OCI-LY1 (cell line): Measurements from ENCODE around the gene TOR4A.
"Not testable (repeated sequence)": the region's sequence is repeated elsewhere in the genome, so short reads cannot be mapped to it uniquely, and the experiment has no call there.

ENCODE experiments used
- H2AFZ ChIP-seq: fragments of 200-600 bp; sonication (generic), shearing (Covaris generic); 2 replicates; pipeline ENCODE4 v1.6.0; 2014; ENCODE audit warnings: antibody characterized with exemption, mild to moderate bottlenecking, low read length
- H3F3A ChIP-seq: fragments of 200-600 bp; sonication (generic), shearing (Covaris generic); 2 replicates; pipeline ENCODE4 v1.6.0; 2014; ENCODE audit warnings: mild to moderate bottlenecking, antibody characterized with exemption, low read length, moderate library complexity; ENCODE audit not compliant: insufficient read depth
- H3K27ac ChIP-seq: fragments of 200-600 bp; sonication (generic); 2 replicates; pipeline ENCODE4 v1.5.1; 2014; ENCODE audit warnings: low read length, mixed run types, mild to moderate bottlenecking, low read depth; ENCODE audit not compliant: poor library complexity, severe bottlenecking
- H3K27me3 ChIP-seq: fragments of 200-600 bp; sonication (generic); 2 replicates; pipeline ENCODE4 v1.6.0; 2014; ENCODE audit warnings: antibody characterized with exemption, mild to moderate bottlenecking, low read length, moderate library complexity; ENCODE audit not compliant: insufficient read depth
- H3K36me3 ChIP-seq: fragments of 200-600 bp; sonication (generic); 2 replicates; pipeline ENCODE4 v1.6.1; 2014; ENCODE audit warnings: mild to moderate bottlenecking, antibody characterized with exemption, low read length, moderate library complexity, mixed read lengths; ENCODE audit not compliant: insufficient read depth
- H3K4me1 ChIP-seq: fragments of 200-600 bp; sonication (generic); 2 replicates; pipeline ENCODE4 v1.5.1; 2014; ENCODE audit warnings: mild to moderate bottlenecking, low read length, moderate library complexity; ENCODE audit not compliant: insufficient read depth, severe bottlenecking
- H3K4me2 ChIP-seq: fragments of 200-600 bp; sonication (generic), shearing (Covaris generic); 2 replicates; pipeline ENCODE4 v1.6.1; 2014; ENCODE audit warnings: low read length
- H3K4me3 ChIP-seq: fragments of 200-600 bp; sonication (generic); 2 replicates; pipeline ENCODE4 v1.5.1; 2014; ENCODE audit warnings: low read length, low read depth, mild to moderate bottlenecking, mixed read lengths; ENCODE audit not compliant: poor library complexity, severe bottlenecking
- H3K79me2 ChIP-seq: fragments of 200-600 bp; shearing (Covaris generic); 2 replicates; pipeline ENCODE4 v1.6.1; 2016; ENCODE audit warnings: mixed run types, low read length, mixed read lengths; ENCODE audit not compliant: insufficient read depth
- H3K9ac ChIP-seq: fragments of 200-600 bp; sonication (generic), shearing (Covaris generic); 2 replicates; pipeline ENCODE4 v1.6.1; 2014; ENCODE audit warnings: mild to moderate bottlenecking, low read length, mixed read lengths
- H3K9me2 ChIP-seq: fragments of 200-600 bp; sonication (generic), shearing (Covaris generic); 2 replicates; pipeline ENCODE4 v1.6.1; 2014; ENCODE audit warnings: low read depth, mild to moderate bottlenecking, low read length, mixed read lengths
- H3K9me3 ChIP-seq: fragments of 200-600 bp; shearing (Covaris generic); 2 replicates; pipeline ENCODE4 v1.6.1; 2014; ENCODE audit warnings: low read length, mixed read lengths
- H4K20me1 ChIP-seq: fragments of 200-600 bp; sonication (generic), shearing (Covaris generic); 2 replicates; pipeline ENCODE4 v1.6.0; 2016; ENCODE audit warnings: mild to moderate bottlenecking, low read length; ENCODE audit not compliant: insufficient read depth
- EZH2 ChIP-seq: fragments of 200-600 bp; sonication (generic), shearing (Covaris generic); IDR thresholded peaks from 2 replicates; pipeline ENCODE4 v1.8.0; 2017; ENCODE audit warnings: borderline replicate concordance, mixed run types, mild to moderate bottlenecking, antibody characterized with exemption, low read length, moderate library complexity, mixed read lengths
- TF ChIP-seq, protein P1 (sequence below): fragments of 200-600 bp; sonication (generic), shearing (Covaris generic); IDR thresholded peaks from 2 replicates; pipeline ENCODE4 v1.5.1; 2017; ENCODE audit warnings: mild to moderate bottlenecking, antibody characterized with exemption, low read length, moderate library complexity, mixed read lengths

TOR4A gene

GRCh38 chr9:137237759-137238726 is 39.5 kb upstream of the TOR4A start:
- Histone ChIP-seq H3K4me1 (peaks cover 32% of the 10 kb centered on the region), H3K9ac (no peak overlapping the region), H3K79me2 (peaks cover 6% of the 10 kb centered on the region; the same call in 1 of the 2 replicates), H3K9me3 (no peaks in the 10 kb centered on the region), H3K4me2 (no peak overlapping the region), H3K9me2 (no peaks in the 10 kb centered on the region), H3F3A (no peaks in the 10 kb centered on the region), H2AFZ (no peak overlapping the region), H3K36me3 (peaks cover 15% of the 10 kb centered on the region), H4K20me1 (no peaks in the 10 kb centered on the region), H3K27me3 (0 out of 2 replicates have a peak, but pooled peaks cover 2% of the 10 kb centered on the region), H3K4me3 (no peak overlapping the region), H3K27ac (no peak overlapping the region)
- no peak for TF ChIP-seq EZH2
- TF ChIP-seq, protein P1, sequence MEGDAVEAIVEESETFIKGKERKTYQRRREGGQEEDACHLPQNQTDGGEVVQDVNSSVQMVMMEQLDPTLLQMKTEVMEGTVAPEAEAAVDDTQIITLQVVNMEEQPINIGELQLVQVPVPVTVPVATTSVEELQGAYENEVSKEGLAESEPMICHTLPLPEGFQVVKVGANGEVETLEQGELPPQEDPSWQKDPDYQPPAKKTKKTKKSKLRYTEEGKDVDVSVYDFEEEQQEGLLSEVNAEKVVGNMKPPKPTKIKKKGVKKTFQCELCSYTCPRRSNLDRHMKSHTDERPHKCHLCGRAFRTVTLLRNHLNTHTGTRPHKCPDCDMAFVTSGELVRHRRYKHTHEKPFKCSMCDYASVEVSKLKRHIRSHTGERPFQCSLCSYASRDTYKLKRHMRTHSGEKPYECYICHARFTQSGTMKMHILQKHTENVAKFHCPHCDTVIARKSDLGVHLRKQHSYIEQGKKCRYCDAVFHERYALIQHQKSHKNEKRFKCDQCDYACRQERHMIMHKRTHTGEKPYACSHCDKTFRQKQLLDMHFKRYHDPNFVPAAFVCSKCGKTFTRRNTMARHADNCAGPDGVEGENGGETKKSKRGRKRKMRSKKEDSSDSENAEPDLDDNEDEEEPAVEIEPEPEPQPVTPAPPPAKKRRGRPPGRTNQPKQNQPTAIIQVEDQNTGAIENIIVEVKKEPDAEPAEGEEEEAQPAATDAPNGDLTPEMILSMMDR, result no peak

- H3K9me3 ChIP-seq, H3K79me2 ChIP-seq, H4K20me1 ChIP-seq, H3K27me3 ChIP-seq, H2AFZ ChIP-seq, H3K9me2 ChIP-seq, H3F3A ChIP-seq: not testable (repeated sequence)
- H3K4me1 ChIP-seq, result peaks cover 38% of the 10 kb centered on the region
- H3K27ac ChIP-seq, result peak overlapping the region; percentile 67
- peaks cover 28% of the 10 kb centered on the region for H3K36me3 ChIP-seq
- H3K4me2 ChIP-seq, result peak overlapping the region; percentile 66
- peak overlapping the region; percentile 86 for H3K9ac ChIP-seq
- H3K4me3 ChIP-seq, result peak overlapping the region; percentile 73
Observed at GRCh38 chr9:137239541-137240200, 37.9 kb upstream of the TOR4A start.

GRCh38 chr9:137240318-137240840 is 37.1 kb upstream of the TOR4A start:
- Histone ChIP-seq H3K79me2 (peaks cover 6% of the 10 kb centered on the region; the same call in 1 of the 2 replicates), H3K27ac (peak overlapping the region; percentile 67), H3F3A (no peaks in the 10 kb centered on the region), H4K20me1 (no peaks in the 10 kb centered on the region), H3K9ac (peak overlapping the region; percentile 86), H3K4me2 (peak overlapping the region; percentile 66), H3K9me2 (no peaks in the 10 kb centered on the region), H3K9me3 (no peaks in the 10 kb centered on the region), H3K27me3 (0 out of 2 replicates have a peak, but pooled peaks cover 4% of the 10 kb centered on the region), H2AFZ (no peak overlapping the region), H3K4me3 (peak overlapping the region; percentile 73), H3K4me1 (peaks cover 38% of the 10 kb centered on the region), H3K36me3 (peaks cover 28% of the 10 kb centered on the region)
- TF ChIP-seq, protein P1, result no peak; the same call in 1 of the 2 replicates
- TF ChIP-seq EZH2, result no peak
